VCaP (cell line): Measurements from ENCODE around the gene LBHD2.

Experiments used
- H3K27ac ChIP-seq: fragments of 450-650 bp; 2 replicates; pipeline ENCODE4 v1.5.1; 2017
- TF ChIP-seq, protein P1 (sequence below): fragments of 450-650 bp; conservative IDR thresholded peaks from 2 replicates; pipeline ENCODE4 v1.5.1; 2017; ENCODE audit warnings: mild to moderate bottlenecking, moderate library complexity

LBHD2 gene

DNA sequence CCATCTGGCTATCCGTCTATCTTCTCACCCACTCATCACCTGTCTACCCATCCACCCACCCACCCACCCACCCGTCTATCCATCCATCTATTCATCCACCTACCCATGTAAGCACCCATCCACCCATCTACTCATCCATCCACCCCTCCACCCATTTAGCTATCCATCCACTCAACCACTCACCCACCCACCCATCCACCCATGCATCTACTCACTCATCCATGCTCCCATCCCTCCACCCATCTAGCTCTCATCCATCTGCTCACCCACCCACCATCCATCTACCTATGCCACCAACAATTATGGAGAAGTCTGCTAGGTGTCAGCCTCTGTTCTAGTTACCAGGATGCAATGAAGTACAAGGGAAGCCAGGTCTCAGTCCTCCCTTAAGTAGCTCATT is 50.4 kb downstream of the LBHD2 start:
- TF ChIP-seq, protein P1, sequence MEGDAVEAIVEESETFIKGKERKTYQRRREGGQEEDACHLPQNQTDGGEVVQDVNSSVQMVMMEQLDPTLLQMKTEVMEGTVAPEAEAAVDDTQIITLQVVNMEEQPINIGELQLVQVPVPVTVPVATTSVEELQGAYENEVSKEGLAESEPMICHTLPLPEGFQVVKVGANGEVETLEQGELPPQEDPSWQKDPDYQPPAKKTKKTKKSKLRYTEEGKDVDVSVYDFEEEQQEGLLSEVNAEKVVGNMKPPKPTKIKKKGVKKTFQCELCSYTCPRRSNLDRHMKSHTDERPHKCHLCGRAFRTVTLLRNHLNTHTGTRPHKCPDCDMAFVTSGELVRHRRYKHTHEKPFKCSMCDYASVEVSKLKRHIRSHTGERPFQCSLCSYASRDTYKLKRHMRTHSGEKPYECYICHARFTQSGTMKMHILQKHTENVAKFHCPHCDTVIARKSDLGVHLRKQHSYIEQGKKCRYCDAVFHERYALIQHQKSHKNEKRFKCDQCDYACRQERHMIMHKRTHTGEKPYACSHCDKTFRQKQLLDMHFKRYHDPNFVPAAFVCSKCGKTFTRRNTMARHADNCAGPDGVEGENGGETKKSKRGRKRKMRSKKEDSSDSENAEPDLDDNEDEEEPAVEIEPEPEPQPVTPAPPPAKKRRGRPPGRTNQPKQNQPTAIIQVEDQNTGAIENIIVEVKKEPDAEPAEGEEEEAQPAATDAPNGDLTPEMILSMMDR = no peak
- no peak overlapping the region for H3K27ac ChIP-seq

DNA sequence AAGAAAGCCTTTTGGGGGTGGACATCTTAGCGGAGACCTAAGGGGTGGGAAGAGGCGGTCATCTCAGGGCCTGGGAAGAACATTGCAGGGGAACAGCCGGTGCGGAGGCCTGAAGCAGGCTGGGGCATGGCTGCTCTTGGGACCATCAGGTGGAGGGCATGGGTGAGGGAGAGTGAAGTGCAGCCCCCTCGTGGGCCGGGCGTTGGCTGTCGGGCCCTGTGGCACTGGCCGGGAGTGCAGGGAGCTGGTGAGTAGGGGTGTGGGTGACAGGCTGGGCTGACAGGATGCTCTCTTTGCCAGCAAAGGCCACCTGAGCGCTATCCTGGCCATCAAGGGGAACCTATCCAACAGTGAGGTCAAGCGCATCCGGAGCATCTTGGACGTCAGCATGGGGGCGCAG is 50.9 kb downstream of the LBHD2 start:
- TF ChIP-seq, protein P1 = no peak
- H3K27ac ChIP-seq = no peak overlapping the region

DNA sequence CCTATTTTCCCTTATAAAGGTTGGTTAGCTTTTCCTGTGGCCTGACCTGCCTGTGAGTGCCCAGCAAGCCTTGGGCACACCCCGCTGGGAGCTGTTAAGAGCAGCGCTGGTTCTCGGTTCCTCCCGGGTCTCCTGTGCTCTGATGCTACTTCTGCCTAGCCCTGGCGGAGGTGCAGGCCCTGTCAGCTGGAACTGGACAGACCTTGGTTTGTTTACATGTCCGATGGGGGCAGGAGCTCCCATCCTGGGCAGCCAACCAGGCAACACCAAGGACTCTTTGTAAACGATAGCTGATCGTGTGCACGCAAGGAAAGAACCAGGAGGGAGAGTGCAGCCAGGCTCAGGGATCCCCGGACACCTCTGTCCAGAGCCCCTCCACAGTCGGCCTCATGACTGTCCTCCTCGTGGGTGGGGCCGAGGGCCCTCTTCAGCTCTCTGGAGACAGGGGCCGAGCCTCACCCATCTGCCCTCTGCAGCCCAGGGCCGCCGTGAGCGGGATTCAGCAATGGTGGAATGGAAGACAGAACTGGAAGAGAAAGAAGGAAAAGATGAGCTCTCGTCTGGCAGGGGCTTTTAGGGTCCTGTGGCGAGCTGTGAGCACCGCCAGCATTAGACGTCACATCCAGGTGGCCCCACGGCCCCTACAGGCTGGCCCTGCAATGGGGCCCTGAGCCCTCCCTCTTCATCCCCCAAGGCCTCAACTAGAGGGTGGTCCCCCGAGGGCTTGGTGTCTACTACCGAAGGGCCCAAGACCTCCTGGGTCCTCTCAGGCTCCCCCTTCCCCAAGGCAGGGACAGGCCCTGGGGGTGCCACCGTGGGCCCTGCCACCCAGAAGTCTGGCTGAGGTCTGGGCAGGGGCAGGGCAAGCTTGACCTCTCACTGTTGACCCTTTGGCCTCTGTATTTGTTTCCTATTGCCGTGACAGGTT is 51.6 kb downstream of the LBHD2 start:
- TF ChIP-seq, protein P1 = no peak
- H3K27ac ChIP-seq = peak overlapping the region; percentile 16; the same call in 1 of the 2 replicates

DNA sequence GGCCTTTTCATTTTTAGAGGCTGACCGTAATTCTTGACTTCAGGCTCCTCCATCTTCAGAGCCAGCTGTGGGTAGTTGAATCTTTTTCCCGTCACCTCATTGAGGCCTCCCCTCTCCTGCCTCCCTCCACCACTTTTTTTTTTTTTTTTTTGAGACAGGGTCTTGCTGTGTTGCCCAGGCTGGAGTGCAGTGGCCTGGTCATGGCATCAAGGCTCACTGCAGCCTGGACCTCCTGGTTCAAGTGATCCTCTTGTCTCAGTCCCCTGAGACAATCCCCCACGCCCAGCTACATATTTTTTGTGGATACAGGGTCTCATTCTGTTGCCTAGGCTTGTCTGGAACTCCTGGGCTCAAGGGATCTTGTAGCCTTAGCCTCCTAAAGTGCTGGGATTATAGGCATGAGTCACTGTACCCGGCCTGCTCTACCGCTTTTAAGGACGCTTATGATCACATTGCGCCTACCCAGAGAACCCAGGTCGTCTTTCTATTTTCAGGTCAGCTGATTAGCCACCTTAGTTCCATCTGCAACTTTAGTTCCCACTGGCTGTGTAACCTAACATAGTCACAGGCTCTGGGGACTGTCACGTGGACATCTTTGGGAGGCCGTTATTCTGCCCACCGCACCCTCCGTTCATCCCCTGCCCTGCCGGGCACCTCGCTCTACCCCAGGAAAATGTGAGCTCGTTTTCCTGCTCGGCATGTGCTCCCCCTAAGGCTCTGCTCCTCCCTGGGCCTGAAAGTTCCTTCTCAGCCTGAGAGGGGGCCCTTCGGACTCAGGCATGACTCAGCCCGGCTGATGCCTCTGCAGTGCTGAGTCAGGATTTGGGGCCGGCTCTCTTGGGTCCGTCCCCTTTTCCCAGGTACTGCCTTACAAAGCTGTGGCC is 52.6 kb downstream of the LBHD2 start:
- peak overlapping the region; percentile 16; the same call in 1 of the 2 replicates for H3K27ac ChIP-seq
- TF ChIP-seq, protein P1 = no peak

DNA sequence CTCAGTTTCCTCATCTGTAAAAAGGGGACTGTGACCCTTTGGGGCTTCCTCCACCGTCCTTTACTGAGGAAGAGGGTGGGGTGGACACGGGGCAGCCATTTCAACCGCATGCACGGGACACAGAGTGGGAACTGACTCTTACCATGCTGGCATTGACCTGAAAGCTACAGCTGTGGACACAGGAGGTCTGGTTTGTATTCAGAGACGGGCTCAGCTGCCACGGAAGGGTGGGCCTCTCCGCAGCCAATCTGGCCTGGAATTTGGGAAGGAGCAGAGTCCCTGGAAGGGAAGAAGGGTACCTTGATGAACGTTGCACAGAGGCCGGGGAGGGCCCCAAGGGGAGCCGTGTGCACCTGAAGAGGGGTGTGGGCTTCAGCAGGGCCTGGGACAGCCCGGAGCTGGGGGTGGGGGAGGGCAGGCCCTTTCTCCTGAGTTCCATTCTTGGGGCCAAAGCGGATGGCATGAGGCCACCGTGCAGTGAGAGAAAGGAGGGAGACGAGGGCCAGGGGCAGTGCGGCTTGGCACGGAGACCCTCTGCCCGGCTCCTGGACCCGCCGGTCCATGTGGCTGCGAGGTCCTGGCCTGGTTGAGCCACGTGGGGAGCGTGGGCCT is 53.8 kb downstream of the LBHD2 start:
- H3K27ac ChIP-seq = no peak overlapping the region
- TF ChIP-seq, protein P1 = no peak

DNA sequence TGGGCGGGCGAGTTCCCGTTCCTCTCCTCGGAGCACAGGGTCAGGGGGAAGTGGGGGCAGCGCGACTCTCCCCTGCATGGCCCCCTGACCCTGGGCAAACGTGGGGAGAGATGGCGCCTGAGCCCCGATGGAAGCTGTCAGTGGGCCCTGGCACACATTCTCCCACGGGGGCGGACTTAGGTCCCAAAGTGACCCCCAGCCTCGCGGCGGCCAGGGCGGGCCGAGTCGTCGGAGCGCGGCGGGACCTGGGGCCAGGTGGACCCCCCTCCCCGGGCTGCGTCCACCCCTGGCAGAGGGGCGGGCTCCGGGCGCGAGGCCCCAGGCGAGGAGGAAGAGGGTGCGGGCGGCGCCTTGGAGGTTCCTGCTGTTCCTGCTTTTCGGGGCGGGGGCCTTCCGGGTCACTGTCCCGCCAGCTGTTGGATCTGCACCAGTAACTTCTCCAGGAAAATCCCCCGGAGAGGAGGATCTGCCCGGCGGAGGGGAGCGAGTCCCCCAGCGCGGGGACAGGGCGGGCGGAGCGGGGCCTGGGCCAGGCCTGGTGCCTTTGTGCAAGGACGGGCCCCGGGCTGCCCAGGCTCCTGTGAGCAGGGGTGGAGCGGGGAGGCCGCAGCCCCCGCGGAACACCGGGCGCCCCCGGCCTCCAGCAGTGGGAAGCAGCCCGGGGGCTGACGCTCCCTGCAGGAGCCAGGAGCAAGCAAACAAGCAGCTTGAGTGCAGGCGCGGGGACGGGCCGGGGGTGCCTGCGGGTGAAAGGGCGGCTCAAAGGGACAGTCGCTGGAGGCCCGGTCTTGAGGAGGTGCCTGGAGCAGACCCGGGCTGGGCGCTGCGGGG is 54.5 kb downstream of the LBHD2 start:
- no peak overlapping the region; the same call in 1 of the 2 replicates for H3K27ac ChIP-seq
- TF ChIP-seq, protein P1 = no peak
